Panc1 (cell line): Measurements from ENCODE around the gene TGFB1I1. TPM values are rescaled to one million over a fixed set of nuclear protein-coding genes. Genes with fewer than 3 reads are reported as not detected.

ENCODE experiments used
- ATAC-seq: fragments of 200-7000 bp; cut with Tn5 transposase; 2 replicates; pipeline ENCODE4 v1.9.1; 2020; ENCODE audit warnings: mild to moderate bottlenecking, moderate library complexity
- Bru-seq: library from RNA; stranded (reverse); fragments of 400-500 nt; gene quantifications from one replicate; lab custom pipeline; 2021; lab: Mats Ljungman, UMichigan
- BruChase-seq, 2 experiments: library from RNA; stranded (reverse); fragments of 400-500 nt; gene quantifications; one replicate each; lab custom pipeline; 2021; lab: Mats Ljungman, UMichigan
- BruUV-seq: library from RNA; stranded (reverse); fragments of 400-500 nt; replicated peaks from 2 replicates; lab custom pipeline; 2021; lab: Mats Ljungman, UMichigan
- CTCF ChIA-PET: fragments of 300-600 bp; sonication (Branson Sonifier 250); formaldehyde crosslinking; loops from one replicate; lab custom pipeline; 2022; ENCODE audit warnings: antibody characterized with exemption; lab: Charles Lee
- POLR2A ChIA-PET: fragments of 300-600 bp; sonication (Branson Sonifier 250); formaldehyde crosslinking; loops from one replicate; lab custom pipeline; 2022; ENCODE audit warnings: antibody characterized with exemption; lab: Charles Lee
- DNase-seq: peaks from one replicate; pipeline ENCODE4 v3.0.0-alpha.2; 2010; ENCODE audit warnings: low read depth, low spot score
- H3K27ac ChIP-seq: 2 replicates; pipeline ENCODE4 v1.5.1; 2011; ENCODE audit warnings: mild to moderate bottlenecking, low read length, inconsistent platforms
- H3K27me3 ChIP-seq: fragments of 200-500 bp; sonication (Bioruptor generic); 2 replicates; pipeline ENCODE4 v1.6.0; 2014; ENCODE audit warnings: low read length, inconsistent platforms; ENCODE audit not compliant: control insufficient read depth, insufficient read depth
- H3K36me3 ChIP-seq: fragments of 200-500 bp; sonication (Bioruptor generic); 2 replicates; pipeline ENCODE4 v1.5.1; 2014; ENCODE audit warnings: inconsistent platforms, mild to moderate bottlenecking, low read length, moderate library complexity; ENCODE audit not compliant: control insufficient read depth, insufficient read depth
- H3K4me1 ChIP-seq: 2 replicates; pipeline ENCODE4 v1.5.1; 2011; ENCODE audit warnings: inconsistent platforms, mild to moderate bottlenecking, low read length, moderate library complexity; ENCODE audit not compliant: control insufficient read depth, insufficient read depth
- H3K4me3 ChIP-seq, 2 experiments: 2 replicates each; pipeline ENCODE4 v1.5.1; 2011 to 2012; ENCODE audit warnings: low read depth in 2 of 2, low read length in 2 of 2, mild to moderate bottlenecking in 2 of 2, inconsistent platforms in 1 of 2, moderate library complexity in 1 of 2
- H3K9me3 ChIP-seq: fragments of 200-500 bp; sonication (Bioruptor generic); 2 replicates; pipeline ENCODE4 v1.5.1; 2014; ENCODE audit warnings: low read depth, mild to moderate bottlenecking, inconsistent platforms, low read length, moderate library complexity; ENCODE audit not compliant: control insufficient read depth, insufficient read depth
- CTCF ChIP-seq: fragments of 450-650 bp; IDR thresholded peaks from 2 replicates; pipeline ENCODE4 v1.5.1; 2017; ENCODE audit warnings: mild to moderate bottlenecking
- POLR2AphosphoS5 ChIP-seq: IDR thresholded peaks from 2 replicates; pipeline ENCODE4 v1.6.1; 2012; ENCODE audit warnings: mild to moderate bottlenecking, low read depth, low read length, moderate library complexity
- REST ChIP-seq, 2 experiments: IDR thresholded peaks; 2 replicates each; pipeline ENCODE4 v1.6.1; 2011 to 2012; ENCODE audit warnings: low read depth in 2 of 2, control low read depth in 1 of 2, low read length in 1 of 2, mild to moderate bottlenecking in 1 of 2, moderate library complexity in 1 of 2; ENCODE audit not compliant: insufficient read depth in 1 of 2
- SIN3A ChIP-seq: IDR thresholded peaks from 2 replicates; pipeline ENCODE4 v1.6.1; 2012; ENCODE audit warnings: low read depth, mild to moderate bottlenecking, low read length, moderate library complexity, borderline replicate concordance; ENCODE audit not compliant: insufficient read depth
- TCF7L2 ChIP-seq: IDR thresholded peaks from 2 replicates; pipeline ENCODE4 v1.6.1; 2011; ENCODE audit warnings: mild to moderate bottlenecking, low read depth, low read length, inconsistent platforms
- in situ Hi-C: cut with HindIII; loops from 2 replicates; pipeline ENCODE4 v1.10.0; 2016; ENCODE audit warnings: low sequenced_read_pairs, low pct_unique_long_range_greater_than_20kb
- intact Hi-C: fragments of 100-400 bp; cut with micrococcal nuclease; formaldehyde crosslinking; loops from one replicate; pipeline ENCODE4 v1.10.0; 2022; ENCODE audit not compliant: unreplicated experiment
- long read RNA-seq: library from polyadenylated mRNA; unstranded; transcript quantifications from one replicate; pipeline ENCODE4 v2.0.0, GENCODE V29; 2021; ENCODE audit not compliant: unreplicated experiment
- polyA plus RNA-seq: library from polyadenylated mRNA; unstranded; fragments of >200 nt; gene quantifications from one replicate; pipeline ENCODE4 v1.2.1, GENCODE V29; 2012; ENCODE audit warnings: missing spikeins; ENCODE audit not compliant: insufficient read length
- total RNA-seq: library from RNA; stranded (reverse); gene quantifications from one replicate; pipeline ENCODE4 v1.2.1, GENCODE V29; 2021; ENCODE audit not compliant: unreplicated experiment

The TGFB1I1 gene
- total RNA-seq: 32.5 TPM
- 55.7 TPM for polyA plus RNA-seq
- percentile 52 among the genes with signal in this experiment for Bru-seq, nascent RNA
- percentile 51 among the genes with signal in this experiment for BruChase-seq, experiment 1, labeled RNA remaining after a 2-hour chase
- BruChase-seq, experiment 2, labeled RNA remaining after a 6-hour chase: percentile 63 among the genes with signal in this experiment
- long read RNA-seq, transcript TGFB1I1-214 (10 exons, 1,770 nt): minor isoform, 7 of 48 reads
- long read RNA-seq, transcript TGFB1I1-203 (11 exons, 1,898 nt): major isoform, 18 of 48 reads
- long read RNA-seq, partial matches to known transcripts: 14 of 48 reads
- long read RNA-seq, other reads (novel, unspliced or antisense): 8 of 48 reads

- ChIA-PET POLR2A (interaction anchor here (0.6 to 0.7 kb wide), 2 partner anchors 219 to 242 kb away, joined by 3 to 7 read pairs; no protein-coding TSS in a partner anchor), CTCF (interaction anchor here (0.6 kb wide), 1 partner anchor 12 kb away, joined by 3 read pairs; the partner anchor contains the start of gene ARMC5)
- Histone ChIP-seq H3K36me3 (peaks cover 3% of the 10 kb centered on the region; the same call in 1 of the 2 replicates), H3K27me3 (no peaks in the 10 kb centered on the region), H3K27ac (peak within 1 kb of the TSS; percentile 83), H3K4me3 (peak within 1 kb of the TSS; percentile 63 to 79), H3K9me3 (no peaks in the 10 kb centered on the region), H3K4me1 (0 out of 2 replicates have a peak, but pooled peaks cover 4% of the 10 kb centered on the region)
- TF ChIP-seq REST (IDR thresholded peaks at IDR 0.05; ENCODE audit: insufficient read depth in 1 of 2, low read depth in 2 of 2, low read length in 1 of 2): no peak
- DNase-seq (no peak), ATAC-seq (peak; percentile 67)
- in situ Hi-C loops (no loop called here), intact Hi-C loops (loop anchor here (5.0 kb wide), 1 partner anchor 225 kb away; no protein-coding TSS in a partner anchor)
- BruUV-seq: no TSS peak
Measured at GRCh38 chr16:31471875-31472708, at the start of gene TGFB1I1. Gene TGFB1I1 (plus strand): TSS chr16:31472152. CDS start chr16:31472189, 37 bp downstream.

GRCh38 chr16:31423241-31423640 is 48.7 kb upstream of the TGFB1I1 start:
- H3K27me3 ChIP-seq: no peaks in the 10 kb centered on the region
- intact Hi-C loops: no loop called here
- no peak for ATAC-seq
- DNase-seq: no peak
- in situ Hi-C loops: no loop called here
- TF ChIP-seq REST (IDR thresholded peaks at IDR 0.05; ENCODE audit: insufficient read depth in 1 of 2, low read depth in 2 of 2, low read length in 1 of 2) (no peak), TCF7L2 (no peak), CTCF (no peak), POLR2AphosphoS5 (no peak), SIN3A (no peak)
- ChIA-PET CTCF (no interaction called here), POLR2A (no interaction called here)
- H3K27ac ChIP-seq: no peak overlapping the region
- no peaks in the 10 kb centered on the region for H3K9me3 ChIP-seq
- BruUV-seq: no TSS peak
- no peak overlapping the region for H3K4me3 ChIP-seq
- H3K4me1 ChIP-seq: no peaks in the 10 kb centered on the region
- H3K36me3 ChIP-seq: no peaks in the 10 kb centered on the region
